Common myeloid progenitor, CD34-positive (primary cell): ENCODE data around the gene AMBRA1.
A peak's percentile ranks its signal among the peaks of the same experiment; 100 is the strongest.
"Not testable (repeated sequence)": the region's sequence is repeated elsewhere in the genome, so short reads cannot be mapped to it uniquely, and the experiment has no call there.

Experiments used
- CTCF ChIA-PET: fragments of 350-600 bp; sonication (Branson Sonifier 250); formaldehyde crosslinking; loops from one replicate; lab custom pipeline; 2021; ENCODE audit warnings: antibody characterized with exemption; lab: Charles Lee
- POLR2A ChIA-PET: fragments of 350-600 bp; sonication (Branson Sonifier 250); formaldehyde crosslinking; loops from one replicate; lab custom pipeline; 2021; ENCODE audit warnings: antibody characterized with exemption; lab: Charles Lee
- DNase-seq, 3 donors: peaks; one replicate each; pipeline versions ENCODE4 v3.0.0 to v3.0.0-alpha.2; 2013
- H3K27ac ChIP-seq, 2 experiments: 1 replicate in 1 of 2; 2 replicates in 1 of 2; pipeline ENCODE4 v1.7.0; 2013; ENCODE audit warnings: inconsistent platforms in 2 of 2, low read length in 2 of 2, mild to moderate bottlenecking in 2 of 2, low read depth in 1 of 2, moderate library complexity in 1 of 2; ENCODE audit not compliant: severe bottlenecking in 2 of 2, insufficient read depth in 1 of 2, poor library complexity in 1 of 2
- H3K27me3 ChIP-seq, 5 experiments: replicated peaks in 2 of 5; 1 replicate in 3 of 5; 2 replicates in 2 of 5; pipeline versions ENCODE4 v1.6.1 to v1.7.0; 2013; ENCODE audit warnings: low read length in 4 of 5, mild to moderate bottlenecking in 2 of 5, moderate library complexity in 2 of 5, inconsistent platforms in 1 of 5; ENCODE audit not compliant: insufficient read depth in 5 of 5, control insufficient read depth in 4 of 5
- H3K36me3 ChIP-seq, 4 experiments: 1 replicate in 2 of 4; 2 replicates in 2 of 4; pipeline versions ENCODE4 v1.6.1 to v1.7.0; 2013; ENCODE audit warnings: low read length in 3 of 4, control low read depth in 1 of 4, mild to moderate bottlenecking in 1 of 4; ENCODE audit not compliant: control insufficient read depth in 4 of 4, insufficient read depth in 4 of 4
- H3K4me1 ChIP-seq, 4 experiments: 1 replicate in 3 of 4; 2 replicates in 1 of 4; pipeline versions ENCODE4 v1.6.1 to v1.7.1; 2013; ENCODE audit warnings: low read length in 3 of 4, mild to moderate bottlenecking in 3 of 4, control low read depth in 1 of 4, inconsistent platforms in 1 of 4, moderate library complexity in 1 of 4; ENCODE audit not compliant: control insufficient read depth in 4 of 4, insufficient read depth in 4 of 4; ENCODE audit errors: control extremely low read depth in 1 of 4
- H3K4me3 ChIP-seq, 7 experiments: 1 replicate in 4 of 7; 2 replicates in 3 of 7; pipeline versions ENCODE4 v1.5.1 to v1.7.0; 2013; ENCODE audit warnings: mild to moderate bottlenecking in 7 of 7, low read length in 6 of 7, moderate library complexity in 6 of 7, inconsistent platforms in 2 of 7, low read depth in 2 of 7, control low read depth in 1 of 7; ENCODE audit not compliant: insufficient read depth in 4 of 7, control insufficient read depth in 1 of 7; ENCODE audit errors: extremely low read depth in 1 of 7
- H3K9me3 ChIP-seq, 5 experiments: 1 replicate in 4 of 5; 2 replicates in 1 of 5; pipeline versions ENCODE4 v1.6.1 to v1.7.1; 2013; ENCODE audit warnings: low read length in 4 of 5, mild to moderate bottlenecking in 2 of 5, inconsistent platforms in 1 of 5, low read depth in 1 of 5, moderate library complexity in 1 of 5; ENCODE audit not compliant: control insufficient read depth in 4 of 5, insufficient read depth in 2 of 5; ENCODE audit errors: control extremely low read depth in 1 of 5
- WGBS: methylation state at CpG from one replicate; pipeline ENCODE4 v1.1.5; 2013; ENCODE audit not compliant: insufficient coverage; 5-methylcytosine and 5-hydroxymethylcytosine counted together

Gene AMBRA1

GRCh38 chr11:46521961-46522681, 71.7 kb downstream of the AMBRA1 start:
- no peaks in the 10 kb centered on the region for H3K9me3 ChIP-seq
- H3K4me1 ChIP-seq: peaks cover 0 to 4% (median 0%) of the 10 kb centered on the region in 4 experiments
- 80% methylated on average over 1 of the region's 4 CpGs for WGBS
- peaks cover 0 to 2% (median 0%) of the 10 kb centered on the region in 4 experiments for H3K36me3 ChIP-seq
- no peak overlapping the region for H3K27ac ChIP-seq
- no peak overlapping the region for H3K4me3 ChIP-seq
- ChIA-PET CTCF (interaction anchor here (0.7 to 1.5 kb wide), 6 partner anchors 26 to 154 kb away, joined by 3 to 18 read pairs (median 4); no protein-coding TSS in a partner anchor), POLR2A (no interaction called here)
- DNase-seq: peak in 2 of 3 donors; percentile 36 to 37
- no peaks in the 10 kb centered on the region for H3K27me3 ChIP-seq

- Histone ChIP-seq H3K4me3 (no peak overlapping the region), H3K27me3 (no peaks in the 10 kb centered on the region), H3K4me1 (peaks cover 0 to under 1% (median 0%) of the 10 kb centered on the region in 4 experiments), H3K9me3 (no peaks in the 10 kb centered on the region), H3K36me3 (peaks cover 0 to 4% (median 2%) of the 10 kb centered on the region in 4 experiments), H3K27ac (no peak overlapping the region)
- no peak for DNase-seq
- WGBS: 100% methylated on average over 4 of the region's 8 CpGs
- CTCF ChIA-PET: interaction anchor here (3.3 kb wide), 1 partner anchor 31 kb away, joined by 15 read pairs; no protein-coding TSS in a partner anchor
- POLR2A ChIA-PET: no interaction called here
These were observed 72.7 kb downstream of the AMBRA1 start for GRCh38 chr11:46520971-46521745.

GRCh38 chr11:46519351-46519750, 74.5 kb downstream of the AMBRA1 start:
- WGBS: 94% methylated on average over 3 of the region's 3 CpGs
- CTCF ChIA-PET: interaction anchor here (0.8 to 3.3 kb wide), 5 partner anchors 10 to 29 kb away, joined by 3 to 15 read pairs (median 3); no protein-coding TSS in a partner anchor
- DNase-seq: no peak
- POLR2A ChIA-PET: no interaction called here
- peaks cover 0 to 7% (median 2%) of the 10 kb centered on the region in 4 experiments for H3K36me3 ChIP-seq
- H3K27me3 ChIP-seq: no peaks in the 10 kb centered on the region
- H3K4me1 ChIP-seq: no peaks in the 10 kb centered on the region
- no peak overlapping the region for H3K27ac ChIP-seq
- no peak overlapping the region for H3K4me3 ChIP-seq
- H3K9me3 ChIP-seq: no peaks in the 10 kb centered on the region

DNA sequence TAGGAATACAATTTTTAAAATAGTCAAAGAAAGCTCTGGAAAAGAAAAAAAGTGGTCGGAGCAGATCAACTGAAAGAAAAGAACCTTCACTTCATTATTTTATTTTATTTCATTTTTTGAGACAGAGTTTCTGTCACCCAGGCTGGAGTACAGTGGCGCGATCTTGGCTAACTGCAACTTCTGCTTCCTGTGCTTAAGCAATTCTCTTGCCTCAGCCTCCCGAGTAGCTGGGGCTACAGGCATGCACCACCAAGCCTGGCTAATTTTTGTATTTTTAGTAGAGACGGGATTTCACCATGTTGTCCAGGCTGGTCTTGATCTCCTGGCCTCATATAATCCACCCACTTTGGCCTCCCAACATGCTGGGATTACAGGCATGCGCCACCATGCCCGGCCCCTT, 74.9 kb downstream of the AMBRA1 start:
- H3K4me3 ChIP-seq, POLR2A ChIA-PET, H3K36me3 ChIP-seq, H3K27ac ChIP-seq, H3K9me3 ChIP-seq, H3K4me1 ChIP-seq, H3K27me3 ChIP-seq: not testable (repeated sequence)
- 93% methylated on average over 2 of the region's 7 CpGs for WGBS
- CTCF ChIA-PET: interaction anchor here (0.7 to 3.3 kb wide), 4 partner anchors 10 to 34 kb away, joined by 3 to 15 read pairs (median 4); no protein-coding TSS in a partner anchor
- peak in 2 of 3 donors; percentile 36 to 47 for DNase-seq

DNA sequence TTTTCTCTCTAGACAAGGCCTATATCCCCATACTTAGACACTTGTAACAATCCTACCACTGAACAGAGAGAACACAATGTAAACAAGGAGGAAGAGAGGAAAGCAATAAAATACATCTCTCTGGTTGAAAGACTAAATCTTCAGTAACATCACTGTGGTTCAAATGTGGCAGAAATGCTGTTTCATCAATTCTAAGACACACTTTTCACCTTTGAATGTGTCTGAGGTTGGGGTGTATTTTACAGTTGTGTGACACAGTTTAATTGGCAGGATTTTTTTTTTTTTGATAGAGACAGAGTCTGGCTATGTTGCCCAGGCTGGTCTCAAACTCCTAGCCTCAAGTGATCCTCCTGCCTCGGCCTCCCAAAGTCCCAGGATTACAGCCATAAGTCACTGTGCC, 79.5 kb downstream of the AMBRA1 start:
- ChIA-PET POLR2A (no interaction called here), CTCF (interaction anchor here (1.0 to 1.3 kb wide), 4 partner anchors 14 to 138 kb away, joined by 3 to 5 read pairs (median 4); no protein-coding TSS in a partner anchor)
- 100% methylated on average over 1 of the region's 1 CpG for WGBS

GRCh38 chr11:46513934-46514342, 79.9 kb downstream of the AMBRA1 start:
- Histone ChIP-seq H3K27ac (no peak overlapping the region), H3K4me3 (no peak overlapping the region), H3K36me3 (peaks cover 0 to 11% (median 4%) of the 10 kb centered on the region in 4 experiments), H3K4me1 (peaks cover 0 to 11% (median 4%) of the 10 kb centered on the region in 4 experiments), H3K27me3 (no peaks in the 10 kb centered on the region), H3K9me3 (no peaks in the 10 kb centered on the region)
- DNase-seq: peak in 2 of 3 donors; percentile 47 to 54
- WGBS: 32% methylated on average over 2 of the region's 3 CpGs
- ChIA-PET POLR2A (interaction anchor here (0.6 kb wide), 1 partner anchor 84 kb away, joined by 4 read pairs; no protein-coding TSS in a partner anchor), CTCF (interaction anchor here (0.7 to 1.2 kb wide), 5 partner anchors 11 to 138 kb away, joined by 3 to 6 read pairs (median 3); no protein-coding TSS in a partner anchor)

More for the DNA sequence above, 79.5 kb downstream of the AMBRA1 start:
- Histone ChIP-seq H3K4me1 (peaks cover 0 to 11% (median 4%) of the 10 kb centered on the region in 4 experiments), H3K27me3 (no peaks in the 10 kb centered on the region), H3K4me3 (no peak overlapping the region), H3K36me3 (peaks cover 0 to 11% (median 4%) of the 10 kb centered on the region in 4 experiments), H3K27ac (no peak overlapping the region), H3K9me3 (no peaks in the 10 kb centered on the region)
- DNase-seq: no peak
